Measurements from ENCODE around the gene MOGAT2.

The MOGAT2 gene

DNA sequence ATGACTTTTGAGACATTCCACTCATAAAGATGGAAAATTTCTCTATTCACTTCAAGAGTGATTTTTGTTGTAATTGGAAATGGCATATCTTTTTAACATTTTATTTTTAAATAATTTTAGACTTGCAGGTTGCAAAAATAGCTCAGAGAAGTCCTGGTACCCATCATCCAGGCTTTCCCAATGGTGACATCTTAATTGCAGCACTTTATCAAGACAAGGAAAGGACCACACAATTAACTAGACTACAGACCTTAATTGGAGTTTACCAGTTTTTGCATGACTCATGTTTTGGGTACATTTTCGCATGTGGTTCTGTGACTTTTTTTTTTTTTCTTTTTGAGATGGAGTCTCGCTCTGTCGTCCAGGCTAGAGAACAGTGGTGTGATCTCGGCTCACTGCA lies 25.8 kb upstream of the MOGAT2 start:
- Histone ChIP-seq H3K27me3 (ENCODE audit: control insufficient read depth in 5 of 5, insufficient read depth in 4 of 5, low read length in 5 of 5) (no peaks in the 10 kb centered on the region), H3K4me3 (ENCODE audit: low read depth in 1 of 5, low read length in 5 of 5) (no peak overlapping the region), H3K4me1 (ENCODE audit: control insufficient read depth in 5 of 5, insufficient read depth in 5 of 5, low read length in 5 of 5) (no peaks in the 10 kb centered on the region), H3K27ac (ENCODE audit: low read depth, low read length) (no peak overlapping the region), H3K9me3 (ENCODE audit: control insufficient read depth in 5 of 5, low read length in 5 of 5) (no peaks in the 10 kb centered on the region), H3K36me3 (ENCODE audit: control insufficient read depth in 5 of 5, insufficient read depth in 5 of 5, low read length in 5 of 5) (no peaks in the 10 kb centered on the region), H3K9ac (ENCODE audit: low read length in 5 of 5) (no peak overlapping the region)

DNA sequence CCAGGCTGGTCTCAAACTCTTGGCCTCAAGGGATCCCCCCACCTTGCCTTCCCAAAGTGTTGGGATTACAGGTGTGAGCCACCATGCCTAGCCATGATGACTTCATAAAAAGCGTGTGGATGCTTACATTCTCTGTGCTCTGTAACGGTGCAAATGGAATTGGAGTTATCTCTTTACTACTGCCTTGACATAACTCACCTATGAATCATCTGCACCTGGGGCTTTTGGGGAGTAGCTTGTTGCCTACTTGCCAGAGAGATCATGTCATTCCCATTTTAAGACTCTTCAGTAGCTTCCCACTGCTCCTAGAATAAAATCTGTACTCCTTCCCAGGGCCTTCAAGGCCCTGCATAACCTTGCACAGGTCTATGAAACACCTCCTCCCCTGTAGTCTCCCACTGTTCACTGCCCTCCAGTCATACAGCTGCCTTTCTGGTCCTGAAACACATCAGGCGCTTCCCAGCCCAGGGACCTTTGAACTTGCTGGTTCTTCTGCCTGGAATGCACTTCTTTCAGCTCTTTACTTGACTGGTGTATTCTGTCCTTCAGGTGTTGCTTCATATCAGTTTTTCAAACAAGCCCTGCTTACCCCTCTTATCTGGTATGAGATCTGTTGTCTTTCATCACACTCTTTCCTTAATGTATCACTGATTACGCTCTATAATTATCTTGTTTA lies 19.6 kb upstream of the MOGAT2 start:
- Histone ChIP-seq H3K9me3 (ENCODE audit: control insufficient read depth in 5 of 5, low read length in 5 of 5) (no peaks in the 10 kb centered on the region), H3K4me1 (ENCODE audit: control insufficient read depth in 5 of 5, insufficient read depth in 5 of 5, low read length in 5 of 5) (peaks cover 0 to 9% (median 8%) of the 10 kb centered on the region in 5 donors), H3K9ac (ENCODE audit: low read length in 5 of 5) (no peak overlapping the region), H3K27ac (ENCODE audit: low read depth, low read length) (no peak overlapping the region), H3K27me3 (ENCODE audit: control insufficient read depth in 5 of 5, insufficient read depth in 4 of 5, low read length in 5 of 5) (no peaks in the 10 kb centered on the region), H3K36me3 (ENCODE audit: control insufficient read depth in 5 of 5, insufficient read depth in 5 of 5, low read length in 5 of 5) (no peaks in the 10 kb centered on the region), H3K4me3 (ENCODE audit: low read depth in 1 of 5, low read length in 5 of 5) (no peak overlapping the region)

DNA sequence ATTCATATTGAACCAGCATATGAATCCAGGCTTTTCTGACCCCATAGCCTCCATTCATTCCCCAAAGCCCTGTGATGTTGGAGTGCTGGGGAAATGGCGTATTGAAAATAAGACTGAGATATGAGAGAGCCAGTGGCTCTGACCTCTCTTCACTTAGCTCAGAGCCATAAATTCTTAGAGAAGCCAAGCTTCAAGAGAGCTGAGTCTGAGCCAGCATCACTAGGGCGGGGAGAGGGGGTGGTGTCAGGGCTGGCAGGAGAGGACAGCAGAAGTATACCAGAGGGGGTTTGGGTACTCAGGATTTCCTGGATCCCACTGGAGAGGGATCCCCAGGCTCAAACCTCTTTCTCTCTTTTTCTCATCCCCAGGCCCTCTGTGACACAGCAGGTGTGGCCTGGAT lies 16.7 kb upstream of the MOGAT2 start:
- Histone ChIP-seq H3K27ac (ENCODE audit: low read depth, low read length) (no peak overlapping the region), H3K4me3 (ENCODE audit: low read depth in 1 of 5, low read length in 5 of 5) (no peak overlapping the region), H3K4me1 (ENCODE audit: control insufficient read depth in 5 of 5, insufficient read depth in 5 of 5, low read length in 5 of 5) (peaks cover 0 to 10% (median 9%) of the 10 kb centered on the region in 5 donors), H3K9me3 (ENCODE audit: control insufficient read depth in 5 of 5, low read length in 5 of 5) (no peaks in the 10 kb centered on the region), H3K27me3 (ENCODE audit: control insufficient read depth in 5 of 5, insufficient read depth in 4 of 5, low read length in 5 of 5) (no peaks in the 10 kb centered on the region), H3K9ac (ENCODE audit: low read length in 5 of 5) (no peak overlapping the region), H3K36me3 (ENCODE audit: control insufficient read depth in 5 of 5, insufficient read depth in 5 of 5, low read length in 5 of 5) (no peaks in the 10 kb centered on the region)

DNA sequence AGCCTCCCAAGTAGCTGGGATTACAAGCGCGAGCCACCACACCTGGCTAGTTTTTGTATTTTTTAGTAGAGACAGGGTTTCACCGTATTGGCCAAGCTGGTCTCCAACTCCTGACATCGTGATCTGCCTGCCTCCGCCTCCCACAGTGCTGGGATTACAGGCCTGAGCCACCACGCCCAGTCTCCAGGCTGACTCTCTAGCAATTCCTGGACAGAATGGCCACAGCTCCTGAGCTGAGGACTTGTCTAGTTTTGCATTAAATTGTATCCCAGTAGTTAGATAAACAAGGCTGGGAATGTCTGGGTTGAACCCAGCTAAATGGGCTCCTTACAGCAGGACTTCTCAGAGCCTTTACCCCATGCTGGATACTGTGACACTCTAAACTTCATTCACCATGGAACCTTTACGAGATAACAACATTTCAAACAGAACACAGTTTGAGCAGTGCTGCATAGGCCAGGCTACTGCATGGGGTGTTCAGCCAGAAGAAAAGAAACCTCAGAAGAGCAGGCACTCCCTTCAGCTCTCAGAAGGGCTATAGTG lies 13.9 kb upstream of the MOGAT2 start:
- Histone ChIP-seq H3K9ac (ENCODE audit: low read length in 5 of 5) (no peak overlapping the region), H3K36me3 (ENCODE audit: control insufficient read depth in 5 of 5, insufficient read depth in 5 of 5, low read length in 5 of 5) (no peaks in the 10 kb centered on the region), H3K4me3 (ENCODE audit: low read depth in 1 of 5, low read length in 5 of 5) (no peak overlapping the region), H3K27ac (ENCODE audit: low read depth, low read length) (no peak overlapping the region), H3K9me3 (ENCODE audit: control insufficient read depth in 5 of 5, low read length in 5 of 5) (no peaks in the 10 kb centered on the region), H3K4me1 (ENCODE audit: control insufficient read depth in 5 of 5, insufficient read depth in 5 of 5, low read length in 5 of 5) (peaks cover 0 to 17% (median 15%) of the 10 kb centered on the region in 5 donors), H3K27me3 (ENCODE audit: control insufficient read depth in 5 of 5, insufficient read depth in 4 of 5, low read length in 5 of 5) (no peaks in the 10 kb centered on the region)

DNA sequence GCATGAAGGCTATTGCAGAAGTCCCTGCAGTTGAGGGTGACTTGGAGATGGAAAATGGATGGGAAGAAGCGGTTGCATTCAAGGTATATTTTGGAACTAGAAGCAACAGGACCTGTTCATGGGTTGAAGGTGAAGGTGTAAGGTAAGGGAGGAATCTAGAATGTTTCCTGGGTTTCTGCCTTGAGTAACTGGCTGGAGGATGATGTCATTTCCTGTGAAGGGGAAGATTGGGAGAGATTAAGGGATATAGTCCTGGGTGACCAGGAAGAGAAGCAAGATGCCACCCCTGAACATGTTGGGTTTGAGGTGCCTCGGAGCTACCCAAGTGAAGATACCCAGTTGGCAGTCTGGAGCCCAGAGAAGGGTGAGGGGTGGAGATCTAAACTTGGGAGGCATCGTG lies 12.1 kb upstream of the MOGAT2 start:
- H3K27me3 ChIP-seq (ENCODE audit: control insufficient read depth in 5 of 5, insufficient read depth in 4 of 5, low read length in 5 of 5): no peaks in the 10 kb centered on the region
- H3K4me3 ChIP-seq (ENCODE audit: low read depth in 1 of 5, low read length in 5 of 5): no peak overlapping the region

DNA sequence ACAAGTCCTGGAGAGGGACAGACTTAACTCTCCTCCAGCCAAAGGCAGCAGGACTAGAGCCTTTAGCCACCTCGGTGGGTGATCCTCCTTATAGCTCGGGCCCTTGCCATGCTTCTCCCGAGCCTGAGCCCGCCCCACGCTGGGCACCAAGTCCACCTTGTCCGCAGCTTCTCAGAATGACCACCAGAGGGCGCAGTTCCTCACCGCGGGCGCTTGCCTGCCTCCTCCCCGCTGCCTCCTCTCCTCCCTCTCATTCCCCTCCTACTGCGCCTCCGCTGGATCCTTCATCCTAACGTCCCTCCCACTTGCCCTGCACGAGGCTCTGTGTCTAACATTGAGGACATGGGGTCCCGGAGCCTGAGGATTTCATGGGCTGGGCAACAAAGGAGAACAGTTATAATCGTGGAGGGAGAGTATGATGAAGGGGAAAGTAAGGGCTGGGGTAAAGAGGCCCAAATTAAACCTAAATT lies 11.3 kb upstream of the MOGAT2 start:
- Histone ChIP-seq H3K4me1 (ENCODE audit: control insufficient read depth in 5 of 5, insufficient read depth in 5 of 5, low read length in 5 of 5) (peaks cover 0 to 12% (median 7%) of the 10 kb centered on the region in 5 donors), H3K9ac (ENCODE audit: low read length in 5 of 5) (peak overlapping the region in 1 of 5 donors; percentile 30), H3K27me3 (ENCODE audit: control insufficient read depth in 5 of 5, insufficient read depth in 4 of 5, low read length in 5 of 5) (no peaks in the 10 kb centered on the region), H3K4me3 (ENCODE audit: low read depth in 1 of 5, low read length in 5 of 5) (peak overlapping the region in 1 of 5 donors; percentile 30), H3K36me3 (ENCODE audit: control insufficient read depth in 5 of 5, insufficient read depth in 5 of 5, low read length in 5 of 5) (no peaks in the 10 kb centered on the region), H3K27ac (ENCODE audit: low read depth, low read length) (no peak overlapping the region), H3K9me3 (ENCODE audit: control insufficient read depth in 5 of 5, low read length in 5 of 5) (no peaks in the 10 kb centered on the region)

More for the DNA sequence above, 12.1 kb upstream of the MOGAT2 start:
- no peak overlapping the region for H3K27ac ChIP-seq (ENCODE audit: low read depth, low read length)
- no peaks in the 10 kb centered on the region for H3K9me3 ChIP-seq (ENCODE audit: control insufficient read depth in 5 of 5, low read length in 5 of 5)
- H3K9ac ChIP-seq (ENCODE audit: low read length in 5 of 5): no peak overlapping the region
- H3K4me1 ChIP-seq (ENCODE audit: control insufficient read depth in 5 of 5, insufficient read depth in 5 of 5, low read length in 5 of 5): peaks cover 0 to 14% (median 12%) of the 10 kb centered on the region in 5 donors
- H3K36me3 ChIP-seq (ENCODE audit: control insufficient read depth in 5 of 5, insufficient read depth in 5 of 5, low read length in 5 of 5): no peaks in the 10 kb centered on the region

DNA sequence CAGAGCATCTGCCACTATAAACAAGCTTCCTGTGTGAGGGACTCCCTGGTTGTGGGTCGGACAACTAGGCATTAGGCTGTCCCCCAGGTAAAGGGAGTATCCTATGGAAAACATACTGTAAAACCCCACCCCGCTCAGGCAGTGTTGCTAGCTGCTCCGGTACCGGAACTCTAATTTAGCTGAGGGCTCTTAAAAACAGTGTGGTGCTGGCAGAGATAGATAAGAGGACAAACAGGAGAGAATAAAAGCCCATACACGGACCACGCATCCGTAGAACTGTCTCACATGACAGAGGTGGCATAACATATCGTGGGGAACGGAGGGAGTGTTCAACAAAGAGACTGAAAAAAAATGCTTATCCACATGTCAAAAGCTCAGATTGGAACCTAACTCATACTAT lies 3.4 kb upstream of the MOGAT2 start:
- Histone ChIP-seq H3K4me1 (ENCODE audit: control insufficient read depth in 5 of 5, insufficient read depth in 5 of 5, low read length in 5 of 5) (peaks cover 0 to 27% (median 13%) of the 10 kb centered on the region in 5 donors), H3K36me3 (ENCODE audit: control insufficient read depth in 5 of 5, insufficient read depth in 5 of 5, low read length in 5 of 5) (no peaks in the 10 kb centered on the region), H3K27me3 (ENCODE audit: control insufficient read depth in 5 of 5, insufficient read depth in 4 of 5, low read length in 5 of 5) (no peaks in the 10 kb centered on the region), H3K9ac (ENCODE audit: low read length in 5 of 5) (no peak overlapping the region), H3K27ac (ENCODE audit: low read depth, low read length) (no peak overlapping the region), H3K9me3 (ENCODE audit: control insufficient read depth in 5 of 5, low read length in 5 of 5) (no peaks in the 10 kb centered on the region), H3K4me3 (ENCODE audit: low read depth in 1 of 5, low read length in 5 of 5) (no peak overlapping the region)

DNA sequence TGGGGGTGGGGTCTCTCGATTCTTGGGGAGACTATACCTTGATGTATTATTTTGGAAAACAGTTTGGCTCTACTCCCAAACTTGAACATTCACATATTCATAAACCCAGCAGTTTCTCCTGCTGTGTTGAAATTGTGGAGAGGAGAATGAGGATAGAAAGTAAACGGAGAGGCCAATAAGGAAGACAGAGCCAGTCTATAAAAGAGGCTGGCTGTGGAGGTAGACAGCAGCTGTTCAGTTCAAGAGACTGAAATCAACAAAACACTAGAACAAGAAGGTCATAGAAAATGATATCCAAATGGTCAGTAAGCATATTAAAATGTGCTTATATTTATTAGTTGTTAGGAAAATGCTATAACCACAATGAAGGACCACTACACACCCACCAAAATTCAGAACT lies 1.9 kb upstream of the MOGAT2 start:
- no peaks in the 10 kb centered on the region for H3K9me3 ChIP-seq (ENCODE audit: control insufficient read depth in 5 of 5, low read length in 5 of 5)
- H3K4me3 ChIP-seq (ENCODE audit: low read depth in 1 of 5, low read length in 5 of 5): no peak overlapping the region
- no peak overlapping the region for H3K27ac ChIP-seq (ENCODE audit: low read depth, low read length)
- no peak overlapping the region for H3K9ac ChIP-seq (ENCODE audit: low read length in 5 of 5)
- peaks cover 0 to 32% (median 13%) of the 10 kb centered on the region in 5 donors for H3K4me1 ChIP-seq (ENCODE audit: control insufficient read depth in 5 of 5, insufficient read depth in 5 of 5, low read length in 5 of 5)
- no peaks in the 10 kb centered on the region for H3K27me3 ChIP-seq (ENCODE audit: control insufficient read depth in 5 of 5, insufficient read depth in 4 of 5, low read length in 5 of 5)
- H3K36me3 ChIP-seq (ENCODE audit: control insufficient read depth in 5 of 5, insufficient read depth in 5 of 5, low read length in 5 of 5): no peaks in the 10 kb centered on the region

DNA sequence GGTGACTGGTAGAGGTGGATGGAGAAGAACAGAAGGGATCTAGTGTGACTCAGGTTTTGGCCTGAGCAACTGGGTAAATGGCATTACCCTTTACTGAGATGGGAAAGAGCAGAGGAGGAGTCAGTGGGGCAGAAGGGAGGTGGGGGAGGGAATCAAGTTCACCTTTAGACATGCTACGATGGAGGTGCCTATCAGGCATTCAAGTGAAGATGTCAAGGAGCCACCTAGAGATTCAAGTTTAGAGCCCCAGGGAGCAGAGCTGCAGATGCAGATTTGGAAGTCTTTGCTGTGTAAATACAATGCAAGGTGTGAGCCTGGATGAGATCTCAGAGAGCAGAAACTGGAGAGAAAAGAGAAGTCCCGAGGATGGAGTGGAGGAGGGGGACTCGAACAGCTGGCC lies 979 bp upstream of the MOGAT2 start:
- Histone ChIP-seq H3K36me3 (ENCODE audit: control insufficient read depth in 5 of 5, insufficient read depth in 5 of 5, low read length in 5 of 5) (no peaks in the 10 kb centered on the region), H3K4me1 (ENCODE audit: control insufficient read depth in 5 of 5, insufficient read depth in 5 of 5, low read length in 5 of 5) (peaks cover 0 to 28% (median 16%) of the 10 kb centered on the region in 5 donors), H3K27ac (ENCODE audit: low read depth, low read length) (no peak overlapping the region), H3K4me3 (ENCODE audit: low read depth in 1 of 5, low read length in 5 of 5) (no peak overlapping the region), H3K27me3 (ENCODE audit: control insufficient read depth in 5 of 5, insufficient read depth in 4 of 5, low read length in 5 of 5) (no peaks in the 10 kb centered on the region), H3K9ac (ENCODE audit: low read length in 5 of 5) (no peak overlapping the region), H3K9me3 (ENCODE audit: control insufficient read depth in 5 of 5, low read length in 5 of 5) (no peaks in the 10 kb centered on the region)

DNA sequence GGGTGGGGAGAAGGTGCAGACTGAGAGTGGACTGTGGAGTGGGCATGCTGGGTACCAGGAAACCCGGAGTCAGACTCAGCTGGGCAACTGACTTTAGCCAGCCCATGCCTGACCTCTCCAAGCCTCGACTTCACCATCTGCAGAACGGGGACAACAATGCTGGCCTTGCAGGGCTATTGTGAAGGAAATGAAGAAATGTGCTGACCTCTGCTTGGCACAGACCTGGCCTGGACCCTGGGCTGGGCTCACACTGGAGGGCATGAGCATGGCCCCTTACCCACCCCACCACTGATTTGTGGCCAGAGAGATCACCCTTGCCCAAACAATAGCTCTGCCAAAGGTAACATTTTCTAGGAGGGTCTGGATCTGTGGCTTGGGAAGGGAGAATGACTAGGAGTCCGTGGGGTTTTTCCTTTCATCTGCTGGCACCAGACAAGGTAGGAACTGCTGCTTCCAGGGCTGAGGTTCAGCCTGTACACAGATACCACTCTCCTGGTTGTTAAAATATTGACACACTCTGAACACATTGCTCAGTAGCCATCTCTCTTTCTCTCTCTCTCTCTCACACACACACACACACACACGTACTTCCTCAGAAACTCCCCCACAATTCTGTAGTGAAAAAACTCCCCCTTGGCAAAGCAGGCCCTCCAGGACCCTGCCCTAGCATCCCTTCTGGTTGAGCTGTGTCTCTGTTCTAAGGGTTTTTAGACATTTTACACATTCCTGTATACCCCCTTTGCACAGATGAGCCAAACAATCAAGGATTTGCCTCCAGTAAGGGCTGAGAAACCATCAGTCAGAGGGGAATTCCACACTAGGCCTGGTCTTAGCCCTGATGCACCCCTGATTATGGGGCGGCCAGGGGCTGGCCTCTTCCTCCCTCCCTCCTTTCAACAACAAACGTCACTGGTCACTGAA lies 1.0 kb downstream of the MOGAT2 start:
- H3K4me1 ChIP-seq (ENCODE audit: control insufficient read depth in 5 of 5, insufficient read depth in 5 of 5, low read length in 5 of 5): peaks cover 0 to 38% (median 27%) of the 10 kb centered on the region in 5 donors
- no peaks in the 10 kb centered on the region for H3K27me3 ChIP-seq (ENCODE audit: control insufficient read depth in 5 of 5, insufficient read depth in 4 of 5, low read length in 5 of 5)
- no peak overlapping the region for H3K9ac ChIP-seq (ENCODE audit: low read length in 5 of 5)
- no peaks in the 10 kb centered on the region for H3K36me3 ChIP-seq (ENCODE audit: control insufficient read depth in 5 of 5, insufficient read depth in 5 of 5, low read length in 5 of 5)
- H3K9me3 ChIP-seq (ENCODE audit: control insufficient read depth in 5 of 5, low read length in 5 of 5): no peaks in the 10 kb centered on the region
- H3K27ac ChIP-seq (ENCODE audit: low read depth, low read length): peak overlapping the region; percentile 6
- no peak overlapping the region for H3K4me3 ChIP-seq (ENCODE audit: low read depth in 1 of 5, low read length in 5 of 5)
